ENCODE results near the gene ALK. TPM values are rescaled to one million over a fixed set of nuclear protein-coding genes. Genes with fewer than 3 reads are reported as not detected.

Gene ALK
- total RNA-seq, 4 donors from 2014 or later: 0.88 to 1.3 (median 1.3) TPM; not detected in 1

DNA sequence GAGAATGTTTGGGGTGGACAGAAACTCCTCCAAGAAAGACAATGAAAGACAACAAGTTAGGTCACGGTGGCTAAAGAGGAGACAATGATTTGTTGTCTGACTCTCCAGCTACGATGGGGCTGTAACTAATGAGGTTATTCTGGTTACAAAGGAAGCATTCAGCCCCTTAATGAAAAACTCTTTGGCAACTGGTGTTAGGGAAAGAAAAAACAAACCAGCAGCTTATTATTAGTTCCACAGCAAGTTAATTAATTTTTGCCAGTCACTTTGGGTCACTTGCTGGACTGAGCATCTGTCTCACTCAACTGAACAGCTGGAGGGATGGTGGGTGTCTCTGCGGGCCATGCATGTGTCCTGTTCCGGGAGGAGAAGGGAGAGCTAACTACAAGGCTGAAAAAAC is 263.7 kb downstream of the ALK start:
- Histone ChIP-seq H3K36me3 (no peaks in the 10 kb centered on the region), H3K27me3 (no peaks in the 10 kb centered on the region), H3K4me3 (no peak overlapping the region), H3K4me1 (no peaks in the 10 kb centered on the region), H3K9me3 (no peaks in the 10 kb centered on the region), H3K27ac (no peak overlapping the region)
- no peak for DNase-seq
- no peak for TF ChIP-seq POLR2A (IDR thresholded peaks at IDR 0.05)

DNA sequence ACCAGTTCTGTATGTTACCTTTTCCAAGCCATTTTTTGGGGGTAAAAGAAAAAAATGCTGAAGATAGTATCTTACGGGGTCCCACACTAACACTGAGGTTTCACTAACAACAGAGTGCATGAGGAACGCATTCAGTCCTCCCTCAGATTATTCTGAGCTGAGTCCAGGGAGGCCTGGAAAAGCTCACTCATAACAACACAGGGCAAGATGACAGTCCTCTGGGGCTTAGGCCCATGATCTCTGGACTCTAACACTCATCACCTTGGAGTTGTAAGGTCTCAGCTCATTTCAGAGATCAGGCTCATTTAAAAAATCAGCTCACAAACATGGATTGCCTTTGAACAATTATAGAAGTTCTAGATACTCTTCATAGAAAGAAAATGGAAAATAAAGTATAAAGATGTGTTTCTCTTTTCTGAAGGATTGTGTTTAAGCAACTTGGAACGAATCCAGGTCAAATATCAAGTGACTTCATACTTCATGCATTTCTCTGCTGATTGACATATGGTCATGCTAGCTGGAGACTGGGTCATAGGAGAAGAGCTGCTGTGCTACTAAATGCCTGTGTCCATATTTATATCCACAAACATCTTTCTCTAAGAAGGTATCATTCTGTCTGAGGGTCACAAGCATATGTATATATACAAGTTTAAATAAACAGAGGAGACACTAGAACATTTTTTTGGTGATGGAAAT is 265.8 kb downstream of the ALK start:
- Histone ChIP-seq H3K4me1 (no peaks in the 10 kb centered on the region), H3K27ac (no peak overlapping the region), H3K27me3 (no peaks in the 10 kb centered on the region), H3K36me3 (no peaks in the 10 kb centered on the region), H3K9me3 (no peaks in the 10 kb centered on the region), H3K4me3 (no peak overlapping the region)
- TF ChIP-seq, protein P1, sequence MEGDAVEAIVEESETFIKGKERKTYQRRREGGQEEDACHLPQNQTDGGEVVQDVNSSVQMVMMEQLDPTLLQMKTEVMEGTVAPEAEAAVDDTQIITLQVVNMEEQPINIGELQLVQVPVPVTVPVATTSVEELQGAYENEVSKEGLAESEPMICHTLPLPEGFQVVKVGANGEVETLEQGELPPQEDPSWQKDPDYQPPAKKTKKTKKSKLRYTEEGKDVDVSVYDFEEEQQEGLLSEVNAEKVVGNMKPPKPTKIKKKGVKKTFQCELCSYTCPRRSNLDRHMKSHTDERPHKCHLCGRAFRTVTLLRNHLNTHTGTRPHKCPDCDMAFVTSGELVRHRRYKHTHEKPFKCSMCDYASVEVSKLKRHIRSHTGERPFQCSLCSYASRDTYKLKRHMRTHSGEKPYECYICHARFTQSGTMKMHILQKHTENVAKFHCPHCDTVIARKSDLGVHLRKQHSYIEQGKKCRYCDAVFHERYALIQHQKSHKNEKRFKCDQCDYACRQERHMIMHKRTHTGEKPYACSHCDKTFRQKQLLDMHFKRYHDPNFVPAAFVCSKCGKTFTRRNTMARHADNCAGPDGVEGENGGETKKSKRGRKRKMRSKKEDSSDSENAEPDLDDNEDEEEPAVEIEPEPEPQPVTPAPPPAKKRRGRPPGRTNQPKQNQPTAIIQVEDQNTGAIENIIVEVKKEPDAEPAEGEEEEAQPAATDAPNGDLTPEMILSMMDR (IDR thresholded peaks at IDR 0.05): no peak
- no peak for TF ChIP-seq POLR2A (IDR thresholded peaks at IDR 0.05)
- DNase-seq: no peak

DNA sequence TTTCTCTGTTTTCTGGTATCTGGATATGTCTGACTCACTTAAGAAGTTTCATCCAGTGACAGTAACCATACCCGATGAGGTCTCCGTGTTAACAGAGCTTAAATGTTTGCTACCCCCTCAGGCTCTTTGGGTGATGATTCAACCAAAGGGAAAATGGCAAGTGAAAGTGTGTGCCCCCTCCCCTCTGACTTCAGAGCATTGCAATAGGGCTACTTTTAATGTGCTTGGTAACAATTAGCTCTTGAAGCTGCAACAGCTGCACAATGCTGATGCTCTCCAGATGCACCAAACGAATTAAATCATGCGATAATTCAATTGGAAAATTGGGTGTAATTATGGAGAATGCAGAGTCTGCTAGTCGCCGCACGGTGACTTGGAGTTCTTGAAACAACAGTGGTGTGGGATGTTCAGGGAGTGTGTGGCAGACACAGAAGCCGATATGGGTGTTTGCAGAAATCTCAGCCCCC is 270.7 kb downstream of the ALK start:
- Histone ChIP-seq H3K4me3 (no peak overlapping the region), H3K27ac (no peak overlapping the region), H3K4me1 (no peaks in the 10 kb centered on the region), H3K36me3 (no peaks in the 10 kb centered on the region), H3K27me3 (no peaks in the 10 kb centered on the region), H3K9me3 (no peaks in the 10 kb centered on the region)
- no peak for TF ChIP-seq POLR2A (IDR thresholded peaks at IDR 0.05)
- TF ChIP-seq, protein P1 (IDR thresholded peaks at IDR 0.05): no peak
- no peak for DNase-seq

DNA sequence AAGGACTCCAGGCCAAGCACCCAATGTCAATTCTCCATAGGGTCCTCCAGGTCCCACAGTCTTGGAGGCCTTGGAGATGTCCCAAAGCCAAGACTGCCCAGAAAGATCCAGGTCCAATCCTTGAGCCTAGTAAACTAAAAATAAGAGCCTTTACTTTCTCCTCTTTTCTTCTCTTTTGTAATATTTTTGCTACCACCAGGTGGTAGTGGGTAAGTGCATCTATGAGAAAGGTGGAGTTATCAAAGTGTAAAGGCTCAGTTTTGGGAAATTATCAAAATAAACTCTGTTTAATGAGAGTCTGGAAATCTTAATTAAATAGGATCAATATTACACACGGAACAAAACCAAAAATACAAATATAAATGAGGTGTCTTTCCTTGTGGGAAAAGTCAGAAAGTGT is 276.4 kb downstream of the ALK start:
- no peaks in the 10 kb centered on the region for H3K4me1 ChIP-seq
- H3K27me3 ChIP-seq: no peaks in the 10 kb centered on the region
- no peak overlapping the region for H3K27ac ChIP-seq
- TF ChIP-seq, protein P1 (IDR thresholded peaks at IDR 0.05): no peak
- TF ChIP-seq POLR2A (IDR thresholded peaks at IDR 0.05): no peak
- H3K4me3 ChIP-seq: no peak overlapping the region
- no peaks in the 10 kb centered on the region for H3K9me3 ChIP-seq
- no peak for DNase-seq
- no peaks in the 10 kb centered on the region for H3K36me3 ChIP-seq

DNA sequence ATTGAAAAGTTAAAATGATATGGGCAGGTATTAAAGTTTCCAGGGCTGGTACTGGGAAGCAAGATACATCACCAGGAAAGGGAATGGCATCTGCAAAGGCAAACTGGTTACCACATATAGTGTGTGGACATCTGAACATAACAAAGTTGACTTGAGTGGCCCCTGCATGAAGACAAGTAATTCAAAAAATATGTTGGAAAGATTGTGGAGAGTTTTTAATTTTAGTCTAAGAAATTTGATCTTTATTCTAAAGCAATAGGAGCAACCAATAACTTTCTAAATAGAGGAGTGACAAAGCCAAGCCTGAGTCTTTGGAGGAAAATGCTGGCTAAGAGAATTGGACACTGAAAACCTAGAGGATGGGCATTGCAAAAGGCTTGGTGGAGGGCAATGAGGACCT is 278.2 kb downstream of the ALK start:
- Histone ChIP-seq H3K4me1 (no peaks in the 10 kb centered on the region), H3K27ac (no peak overlapping the region), H3K9me3 (no peaks in the 10 kb centered on the region), H3K27me3 (no peaks in the 10 kb centered on the region), H3K36me3 (no peaks in the 10 kb centered on the region), H3K4me3 (no peak overlapping the region)
- DNase-seq: no peak
- no peak for TF ChIP-seq POLR2A (IDR thresholded peaks at IDR 0.05)
- TF ChIP-seq, protein P1 (IDR thresholded peaks at IDR 0.05): no peak

DNA sequence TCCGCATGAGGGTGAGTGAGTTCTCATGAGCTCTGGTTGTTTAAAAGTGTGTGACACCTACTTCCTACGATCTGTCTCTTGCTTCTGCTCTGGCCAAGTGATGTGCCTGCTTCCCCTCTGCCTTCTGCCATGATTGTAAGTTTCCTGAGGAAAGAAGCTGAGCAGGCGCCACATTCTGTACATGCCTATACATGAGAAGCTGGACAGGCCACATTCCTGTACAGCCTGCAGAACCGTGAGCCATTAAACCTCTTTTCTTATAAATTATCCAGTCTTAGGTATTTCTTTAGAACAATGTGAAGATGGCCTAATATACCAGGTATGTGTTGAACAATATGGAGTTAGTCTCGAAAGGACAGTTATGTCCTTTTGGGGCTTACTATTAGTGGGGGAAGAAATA is 281.0 kb downstream of the ALK start:
- Histone ChIP-seq H3K27ac (no peak overlapping the region), H3K4me1 (no peaks in the 10 kb centered on the region), H3K9me3 (no peaks in the 10 kb centered on the region), H3K4me3 (no peak overlapping the region), H3K27me3 (no peaks in the 10 kb centered on the region), H3K36me3 (no peaks in the 10 kb centered on the region)
- TF ChIP-seq POLR2A (IDR thresholded peaks at IDR 0.05): no peak
- TF ChIP-seq, protein P1 (IDR thresholded peaks at IDR 0.05): no peak
- DNase-seq: no peak

Measured in Peyer's patch (tissue), 4 donors.